ENCODE measurements around the gene IL21R.

Gene IL21R

GRCh38 chr16:27434141-27435051, 32.4 kb downstream of the IL21R start:
- TF ChIP-seq POLR2AphosphoS5 (IDR thresholded peaks at IDR 0.05; ENCODE audit: low read depth, low read length) (no peak), TAF1 (IDR thresholded peaks at IDR 0.05; ENCODE audit: borderline replicate concordance, insufficient read depth, low read length) (no peak), SIN3A (IDR thresholded peaks at IDR 0.05; ENCODE audit: borderline replicate concordance, insufficient read depth, low read length) (no peak), FOXP2 (optimal IDR thresholded peaks at IDR 0.05; ENCODE audit: borderline replicate concordance, extremely low read depth, extremely low read length, insufficient read depth) (no peak), REST (IDR thresholded peaks at IDR 0.05; ENCODE audit: insufficient read depth in 1 of 2, low read depth in 2 of 2, low read length in 2 of 2) (no peak)

- no peak for TF ChIP-seq FOXP2 (optimal IDR thresholded peaks at IDR 0.05; ENCODE audit: borderline replicate concordance, extremely low read depth, extremely low read length, insufficient read depth)
- no peak for TF ChIP-seq POLR2AphosphoS5 (IDR thresholded peaks at IDR 0.05; ENCODE audit: low read depth, low read length)
- no peak for TF ChIP-seq TAF1 (IDR thresholded peaks at IDR 0.05; ENCODE audit: borderline replicate concordance, insufficient read depth, low read length)
- TF ChIP-seq SIN3A (IDR thresholded peaks at IDR 0.05; ENCODE audit: borderline replicate concordance, insufficient read depth, low read length): no peak
- no peak for TF ChIP-seq REST (IDR thresholded peaks at IDR 0.05; ENCODE audit: insufficient read depth in 1 of 2, low read depth in 2 of 2, low read length in 2 of 2)
Measured at GRCh38 chr16:27436065-27436464, 34.1 kb downstream of the IL21R start.

GRCh38 chr16:27436921-27437650, 35.1 kb downstream of the IL21R start:
- TF ChIP-seq SIN3A (IDR thresholded peaks at IDR 0.05; ENCODE audit: borderline replicate concordance, insufficient read depth, low read length): no peak
- TF ChIP-seq POLR2AphosphoS5 (IDR thresholded peaks at IDR 0.05; ENCODE audit: low read depth, low read length): no peak
- TF ChIP-seq TAF1 (IDR thresholded peaks at IDR 0.05; ENCODE audit: borderline replicate concordance, insufficient read depth, low read length): no peak

- no peak for TF ChIP-seq FOXP2 (optimal IDR thresholded peaks at IDR 0.05; ENCODE audit: borderline replicate concordance, extremely low read depth, extremely low read length, insufficient read depth)
- no peak for TF ChIP-seq TAF1 (IDR thresholded peaks at IDR 0.05; ENCODE audit: borderline replicate concordance, insufficient read depth, low read length)
- no peak for TF ChIP-seq REST (IDR thresholded peaks at IDR 0.05; ENCODE audit: insufficient read depth in 1 of 2, low read depth in 2 of 2, low read length in 2 of 2)
- TF ChIP-seq SIN3A (IDR thresholded peaks at IDR 0.05; ENCODE audit: borderline replicate concordance, insufficient read depth, low read length): no peak
- TF ChIP-seq POLR2AphosphoS5 (IDR thresholded peaks at IDR 0.05; ENCODE audit: low read depth, low read length): no peak
Measured at GRCh38 chr16:27437946-27438345, 36.0 kb downstream of the IL21R start.

GRCh38 chr16:27439271-27440018, 37.5 kb downstream of the IL21R start:
- TF ChIP-seq SIN3A (IDR thresholded peaks at IDR 0.05; ENCODE audit: borderline replicate concordance, insufficient read depth, low read length) (no peak), TAF1 (IDR thresholded peaks at IDR 0.05; ENCODE audit: borderline replicate concordance, insufficient read depth, low read length) (no peak), POLR2AphosphoS5 (IDR thresholded peaks at IDR 0.05; ENCODE audit: low read depth, low read length) (no peak), FOXP2 (optimal IDR thresholded peaks at IDR 0.05; ENCODE audit: borderline replicate concordance, extremely low read depth, extremely low read length, insufficient read depth) (no peak), REST (IDR thresholded peaks at IDR 0.05; ENCODE audit: insufficient read depth in 1 of 2, low read depth in 2 of 2, low read length in 2 of 2) (no peak)

Data from PFSK-1 (cell line).